Liver (tissue), 3 donors: ENCODE results near the gene PDE10A.

Experiments used
- CTCF ChIP-seq: fragments of 150-350 bp; IDR thresholded peaks from 2 replicates; pipeline ENCODE4 v1.5.1; 2017; ENCODE audit warnings: improper control_type of control experiment, low read depth, low read length; ENCODE audit not compliant: missing input control
- EGR1 ChIP-seq, 2 donors: IDR thresholded peaks; 2 replicates each; pipeline ENCODE4 v1.6.1; 2016 to 2018; ENCODE audit warnings: antibody characterized with exemption in 2 of 2, low read depth in 2 of 2
- FOXA1 ChIP-seq: IDR thresholded peaks from 2 replicates; pipeline ENCODE4 v1.6.1; 2016; ENCODE audit warnings: antibody characterized with exemption
- JUND ChIP-seq, 2 donors: IDR thresholded peaks; 2 replicates each; pipeline ENCODE4 v1.6.1; 2016; ENCODE audit warnings: antibody characterized with exemption in 2 of 2
- MAX ChIP-seq: IDR thresholded peaks from 2 replicates; pipeline ENCODE4 v1.6.1; 2016; ENCODE audit warnings: antibody characterized with exemption
- RAD21 ChIP-seq, 2 donors: IDR thresholded peaks; 2 replicates each; pipeline ENCODE4 v1.6.1; 2016; ENCODE audit warnings: antibody characterized with exemption in 2 of 2, mild to moderate bottlenecking in 2 of 2
- SP1 ChIP-seq: IDR thresholded peaks from 2 replicates; pipeline ENCODE4 v1.6.1; 2018; ENCODE audit warnings: antibody characterized with exemption, mild to moderate bottlenecking
- TAF1 ChIP-seq: conservative IDR thresholded peaks from 2 replicates; pipeline ENCODE4 v1.6.1; 2016; ENCODE audit warnings: antibody characterized with exemption, mild to moderate bottlenecking
- YY1 ChIP-seq: IDR thresholded peaks from 2 replicates; pipeline ENCODE4 v1.6.1; 2016; ENCODE audit warnings: antibody characterized with exemption, mild to moderate bottlenecking
- ZBTB33 ChIP-seq: IDR thresholded peaks from 2 replicates; pipeline ENCODE4 v1.6.1; 2016; ENCODE audit warnings: antibody characterized with exemption
- donor health status: healthy.
- donor health status: healthy.

GRCh38 chr6:165586706-165587105 lies 76.3 kb downstream of the PDE10A start:
- TF ChIP-seq CTCF, result no peak
- TF ChIP-seq TAF1, result no peak
- TF ChIP-seq SP1, result no peak
- TF ChIP-seq JUND (IDR thresholded peaks at IDR 0.05), result no peak
- no peak for TF ChIP-seq RAD21 (IDR thresholded peaks at IDR 0.05)
- TF ChIP-seq ZBTB33, result no peak
- TF ChIP-seq MAX, result no peak
- no peak for TF ChIP-seq FOXA1
- no peak for TF ChIP-seq YY1
- TF ChIP-seq EGR1 (IDR thresholded peaks at IDR 0.05; ENCODE audit: low read depth in 2 of 2), result no peak
